ENCODE results near the gene KIF15. TPM values are rescaled to one million over a fixed set of nuclear protein-coding genes. Genes with fewer than 3 reads are reported as not detected.

Gene KIF15
- total RNA-seq (2022; extraction: Qiagen RNA extraction; ENCODE audit: low read depth), result 8.6 to 10.2 TPM (median 9.1 TPM) in 5 replicates

GRCh38 chr3:44761424-44762169 is at the start of gene KIF15, which contains the start of gene KIAA1143:
Gene KIF15, plus strand, starts transcription at chr3:44761794. Its CDS starts 72 bp downstream, at chr3:44761866.
Gene KIAA1143, minus strand, starts transcription at chr3:44761619. Its CDS starts 17 bp downstream, at chr3:44761602.

GRCh38 chr3:44712455-44713075 is 49.0 kb upstream of the KIF15 start, which contains the start of gene ZNF502:
Gene ZNF502, plus strand, starts transcription at chr3:44712660. Its CDS starts 7,602 bp downstream, at chr3:44720262.

GRCh38 chr3:44729384-44729910 is 32.1 kb upstream of the KIF15 start, which contains the start of gene ZNF501:
Gene ZNF501, plus strand, starts transcription at chr3:44729635. Its CDS starts 4,787 bp downstream, at chr3:44734422.

GRCh38 chr3:44861412-44862225 is 100.0 kb downstream of the KIF15 start, which contains the start of gene TMEM42:
Gene TMEM42, plus strand, starts transcription at chr3:44861912. Its CDS starts 13 bp downstream, at chr3:44861925.

GRCh38 chr3:44874308-44874707 is 112.7 kb downstream of the KIF15 start, which contains the start of gene TGM4:
Gene TGM4, plus strand, starts transcription at chr3:44874608. Its CDS starts 71 bp downstream, at chr3:44874679.

Other genes starting within 250 kb of the KIF15 start
- not detected in 5 replicates for gene ZKSCAN7, start 206.6 kb upstream of the KIF15 start, total RNA-seq (2022; extraction: Qiagen RNA extraction; ENCODE audit: low read depth)
- gene ZNF660, start 176.8 kb upstream of the KIF15 start, total RNA-seq (2022; extraction: Qiagen RNA extraction; ENCODE audit: low read depth), result not detected in 5 replicates
- gene ZNF197, start 136.8 kb upstream of the KIF15 start, total RNA-seq (2022; extraction: Qiagen RNA extraction; ENCODE audit: low read depth), result 1.5 to 2.1 TPM (median 1.9 TPM) in 5 replicates
- gene ZNF35, start 113.1 kb upstream of the KIF15 start, total RNA-seq (2022; extraction: Qiagen RNA extraction; ENCODE audit: low read depth), result 4.9 to 7.6 TPM (median 5.8 TPM) in 5 replicates
- gene ZNF502, start 49.1 kb upstream of the KIF15 start, total RNA-seq (2022; extraction: Qiagen RNA extraction; ENCODE audit: low read depth), result 1.5 to 2.6 TPM (median 1.7 TPM) in 5 replicates
- not detected in 5 replicates for gene ZNF501, start 32.2 kb upstream of the KIF15 start, total RNA-seq (2022; extraction: Qiagen RNA extraction; ENCODE audit: low read depth)
- gene KIAA1143, start 175 bp upstream of the KIF15 start, total RNA-seq (2022; extraction: Qiagen RNA extraction; ENCODE audit: low read depth), result 9.0 to 19.0 TPM (median 16.4 TPM) in 5 replicates
- 7.3 to 10.1 TPM (median 9.7 TPM) in 5 replicates for gene TMEM42, start 100.1 kb downstream of the KIF15 start, total RNA-seq (2022; extraction: Qiagen RNA extraction; ENCODE audit: low read depth)
- 0.05 to 0.09 TPM (median 0.07 TPM) in 3 of 5 replicates, not detected in the others for gene TGM4, start 112.8 kb downstream of the KIF15 start, total RNA-seq (2022; extraction: Qiagen RNA extraction; ENCODE audit: low read depth)
- gene ZDHHC3, start 214.4 kb downstream of the KIF15 start, total RNA-seq (2022; extraction: Qiagen RNA extraction; ENCODE audit: low read depth), result 34.0 to 39.4 TPM (median 38.1 TPM) in 5 replicates
- 39.4 to 50.6 TPM (median 45.6 TPM) in 5 replicates for gene EXOSC7, start 214.4 kb downstream of the KIF15 start, total RNA-seq (2022; extraction: Qiagen RNA extraction; ENCODE audit: low read depth)

All from A549 treated with DMSO at 1 μM for 4 hours (cell line).